Measurements from ENCODE around the gene FOXQ1. TPM values are rescaled to one million over a fixed set of nuclear protein-coding genes. Genes with fewer than 3 reads are reported as not detected.

The FOXQ1 gene
- polyA plus RNA-seq, 1 of the 3 experiments (the other 2 are of a cell fraction), result not detected

- TF ChIP-seq PBX3 (IDR thresholded peaks at IDR 0.05) (no peak), TCF12 (IDR thresholded peaks at IDR 0.05) (no peak), FOXJ3 (CRISPR knock-in tag; IDR thresholded peaks at IDR 0.05) (no peak)
These were observed 44.7 kb upstream of the FOXQ1 start (continued) for GRCh38 chr6:1267057-1267732.

- H2AFZ ChIP-seq (ENCODE audit: low read depth), result no peak overlapping the region
- no peak overlapping the region for H3K4me3 ChIP-seq (ENCODE audit: low read depth in 2 of 2, low read length in 1 of 2)
- DNase-seq, result no peak
- TF ChIP-seq RXRA (IDR thresholded peaks at IDR 0.05; ENCODE audit: borderline replicate concordance, low read depth) (no peak), MEF2A (IDR thresholded peaks at IDR 0.05; ENCODE audit: borderline replicate concordance, low read depth) (no peak), REST (IDR thresholded peaks at IDR 0.05; ENCODE audit: low read depth, low read length) (no peak), GABPA (IDR thresholded peaks at IDR 0.05; ENCODE audit: low read depth) (no peak), JUND (IDR thresholded peaks at IDR 0.05) (no peak), FOSL2 (IDR thresholded peaks at IDR 0.05; ENCODE audit: borderline replicate concordance, low read depth) (no peak), CHD2 (IDR thresholded peaks at IDR 0.05; ENCODE audit: low read length, partially characterized antibody) (no peak), TAF1 (IDR thresholded peaks at IDR 0.05; ENCODE audit: borderline replicate concordance, low read depth, low read length) (no peak), RAD21 (IDR thresholded peaks at IDR 0.05; ENCODE audit: low read length) (no peak), MAX (IDR thresholded peaks at IDR 0.05; ENCODE audit: low read depth) (no peak), ELF1 (IDR thresholded peaks at IDR 0.05) (no peak), SMC3 (IDR thresholded peaks at IDR 0.05; ENCODE audit: low read depth, low read length) (no peak), ZBTB33 (IDR thresholded peaks at IDR 0.05; ENCODE audit: borderline replicate concordance, low read depth) (no peak), EP300 (IDR thresholded peaks at IDR 0.05; ENCODE audit: borderline replicate concordance in 1 of 2, low read depth in 1 of 2, low read length in 1 of 2) (no peak), SIN3A (IDR thresholded peaks at IDR 0.05; ENCODE audit: borderline replicate concordance, low read depth, low read length) (no peak), RFX5 (IDR thresholded peaks at IDR 0.05; ENCODE audit: low read length) (no peak), FOXJ3 (CRISPR knock-in tag; IDR thresholded peaks at IDR 0.05) (no peak)
- H3K9ac ChIP-seq, result no peak overlapping the region
- H3K4me2 ChIP-seq, result no peak overlapping the region
- H3K4me1 ChIP-seq (ENCODE audit: control insufficient read depth in 1 of 2, insufficient read depth in 2 of 2, low read depth in 1 of 2, low read length in 1 of 2), result no peaks in the 10 kb centered on the region
- no peaks in the 10 kb centered on the region for H3F3A ChIP-seq (replicated peaks; ENCODE audit: insufficient read depth)
- H4K20me1 ChIP-seq (ENCODE audit: insufficient read depth), result no peaks in the 10 kb centered on the region
- no peaks in the 10 kb centered on the region for H3K79me2 ChIP-seq (ENCODE audit: insufficient read depth)
- no peaks in the 10 kb centered on the region for H3K9me2 ChIP-seq
- no peak overlapping the region for H3K27ac ChIP-seq (ENCODE audit: low read depth in 2 of 2, low read length in 1 of 2)
- CTCF ChIA-PET, result no interaction called here
- POLR2A ChIA-PET, result no interaction called here
- 11% methylated on average over 18 of the region's 18 CpGs for WGBS (ENCODE audit: low lambda C conversion rate)
- no peaks in the 10 kb centered on the region; the same call in none of the 2 replicates for H3K27me3 ChIP-seq (ENCODE audit: insufficient read depth)
- H3K36me3 ChIP-seq (replicated peaks in 1 of 2; ENCODE audit: control insufficient read depth in 1 of 2, insufficient read depth in 2 of 2, low read length in 1 of 2), result no peaks in the 10 kb centered on the region
- no peaks in the 10 kb centered on the region for H3K9me3 ChIP-seq
These were observed 43.8 kb upstream of the FOXQ1 start for GRCh38 chr6:1267790-1268762.

Data from SK-N-SH (cell line).